Midbrain (tissue), 1 donor: ENCODE measurements around the gene NUDT7.
A peak's percentile ranks its signal among the peaks of the same experiment; 100 is the strongest.

Experiments
- DNase-seq: peaks from one replicate; lab custom pipeline; 2025; lab: John Stamatoyannopoulos, UW

The NUDT7 gene

GRCh38 chr16:77780378-77780837 lies 58.1 kb downstream of the NUDT7 start:
- DNase-seq = no peak

DNA sequence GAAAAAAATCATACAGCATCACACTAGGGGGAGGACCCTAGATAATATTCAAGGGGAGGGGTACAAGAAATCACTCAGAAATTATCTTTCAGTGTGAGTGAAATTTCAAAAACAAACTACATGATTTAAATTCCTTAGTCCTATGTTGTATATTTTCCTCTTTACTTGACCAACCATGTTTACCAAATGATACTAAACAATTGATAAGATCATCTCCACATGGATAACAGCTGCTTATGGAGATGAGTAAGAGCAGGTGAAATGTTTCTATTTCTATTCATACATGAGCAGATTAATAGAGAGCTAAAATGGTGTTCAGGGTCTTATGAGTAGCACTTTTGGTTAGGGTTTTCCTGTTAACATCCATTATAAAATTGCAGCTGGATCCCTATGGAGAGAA lies 58.8 kb downstream of the NUDT7 start:
- no peak for DNase-seq

DNA sequence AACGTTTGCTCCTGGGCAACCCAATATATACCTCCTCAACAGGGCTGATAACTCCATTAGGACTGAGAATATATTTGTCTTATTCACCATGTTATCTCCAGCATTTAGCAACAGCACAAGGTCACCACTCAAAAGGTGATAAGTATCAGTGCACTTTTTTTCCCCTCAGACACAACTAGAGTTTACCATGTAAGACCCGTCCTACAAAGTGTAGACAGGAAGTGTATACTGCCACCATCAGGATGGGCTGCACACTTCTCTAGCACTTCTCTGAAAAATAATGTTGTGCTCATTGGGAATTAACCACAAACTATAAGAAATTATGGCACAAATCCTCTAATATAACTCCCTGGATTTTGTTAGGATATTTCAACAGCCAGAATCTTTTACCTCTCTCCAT lies 60.4 kb downstream of the NUDT7 start:
- no peak for DNase-seq

DNA sequence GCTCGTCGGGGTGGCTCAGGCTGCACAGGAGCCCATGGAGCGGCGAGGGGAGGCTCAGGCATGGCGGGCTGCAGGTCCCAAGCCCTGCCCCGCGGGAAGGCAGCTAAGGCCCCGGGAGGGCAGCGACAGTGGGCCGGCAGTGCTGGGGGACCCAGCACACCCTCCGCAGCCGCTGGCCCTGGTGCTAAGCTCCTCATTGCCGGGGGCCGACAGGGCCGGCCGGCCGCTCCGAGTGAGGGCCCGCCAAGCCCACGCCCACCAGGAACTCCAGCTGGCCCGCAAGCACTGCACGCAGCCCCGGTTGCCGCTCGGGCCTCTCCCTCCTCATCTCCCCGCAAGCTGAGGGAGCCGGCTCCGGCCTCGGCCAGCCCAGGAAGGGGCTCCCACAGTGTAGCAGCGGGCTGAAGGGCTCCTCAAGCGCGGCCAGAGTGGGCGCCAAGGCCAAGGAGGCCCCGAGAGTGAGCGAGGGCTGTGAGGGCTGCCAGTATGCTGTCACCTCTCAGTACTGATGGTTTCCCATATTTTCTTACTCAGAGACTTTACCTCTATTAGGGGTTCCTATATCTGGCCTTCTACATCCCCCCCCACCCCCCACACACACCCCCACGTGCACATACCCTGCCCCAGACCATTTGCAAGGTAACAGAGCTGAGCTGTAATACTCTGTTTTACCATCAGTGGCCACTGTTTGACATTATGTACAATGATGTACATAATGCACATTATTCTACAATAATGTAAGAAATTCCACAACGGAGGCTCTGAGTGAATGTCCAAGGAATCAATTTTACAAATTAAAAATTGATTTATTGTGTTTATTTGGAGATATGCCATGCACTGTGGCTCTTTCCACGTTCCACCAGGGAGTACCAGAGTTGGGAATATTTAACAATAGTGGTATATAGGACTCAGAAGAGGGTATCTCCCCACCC lies 62.4 kb downstream of the NUDT7 start:
- no peak for DNase-seq

DNA sequence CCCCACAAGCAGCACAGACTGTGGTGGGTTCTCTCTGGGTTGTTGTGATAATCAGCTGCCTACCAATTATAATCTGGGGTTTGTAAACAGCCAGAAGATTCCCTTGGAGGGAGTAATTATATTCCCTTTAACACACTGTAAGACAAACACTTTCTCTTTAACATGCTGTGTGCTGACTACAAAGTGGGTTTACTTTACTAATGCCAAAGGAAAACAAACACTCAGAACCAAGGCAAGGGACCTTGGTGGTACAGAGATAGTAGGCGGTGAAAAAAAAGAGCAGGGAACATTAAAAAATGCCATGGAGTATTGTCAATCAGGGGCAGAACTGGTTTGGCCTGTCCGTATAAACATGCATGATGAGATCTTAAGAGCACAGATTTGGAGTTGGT lies 63.1 kb downstream of the NUDT7 start:
- no peak for DNase-seq

DNA sequence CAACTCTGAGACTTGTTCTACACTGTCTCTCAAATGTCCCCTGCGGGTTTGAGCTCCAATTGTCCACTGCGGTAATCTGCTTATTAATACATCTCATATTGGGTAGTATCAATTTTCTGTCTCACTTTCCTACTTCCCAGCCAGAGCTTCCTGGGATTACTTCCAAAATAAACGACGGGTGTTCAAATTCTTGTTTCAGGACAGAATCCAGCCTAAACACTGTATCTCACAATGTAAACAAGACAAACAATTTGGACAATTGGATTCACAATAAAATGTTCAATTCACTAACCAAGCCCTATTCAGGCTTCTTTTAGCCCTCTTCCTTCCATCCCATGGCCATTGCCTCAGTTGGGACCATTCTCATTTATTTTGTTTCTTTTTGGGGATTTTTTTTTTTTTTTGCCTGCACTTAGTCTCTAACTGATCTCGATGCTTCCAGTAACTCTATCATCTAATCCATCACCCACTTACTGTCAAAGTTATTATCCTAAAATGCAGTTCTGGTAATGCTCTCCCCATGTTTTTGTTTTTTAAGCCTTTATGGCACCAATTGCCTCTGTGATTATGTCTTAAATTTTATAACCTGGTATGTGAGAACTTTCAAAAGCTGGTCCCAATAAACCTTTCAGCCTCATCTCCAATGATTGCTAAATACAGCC lies 64.0 kb downstream of the NUDT7 start:
- no peak for DNase-seq

DNA sequence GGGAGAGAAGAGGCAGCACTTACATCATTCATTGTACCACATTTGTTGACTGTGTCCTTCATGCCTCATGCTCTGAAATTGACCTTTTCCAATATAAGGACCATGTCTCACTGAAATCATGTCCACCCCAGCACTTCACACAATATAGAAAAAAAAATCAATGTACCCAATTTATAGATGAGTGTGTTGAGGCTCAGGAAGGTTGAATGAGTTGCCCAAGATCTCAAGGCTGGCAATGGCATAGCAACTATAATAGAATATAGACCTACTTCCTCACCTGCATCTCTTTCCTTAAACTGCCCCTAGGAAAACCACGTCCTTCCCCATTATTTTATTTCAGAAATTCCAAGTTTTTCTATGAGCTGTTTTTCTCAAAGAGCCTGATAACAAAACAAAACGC lies 65.1 kb downstream of the NUDT7 start:
- no peak for DNase-seq

DNA sequence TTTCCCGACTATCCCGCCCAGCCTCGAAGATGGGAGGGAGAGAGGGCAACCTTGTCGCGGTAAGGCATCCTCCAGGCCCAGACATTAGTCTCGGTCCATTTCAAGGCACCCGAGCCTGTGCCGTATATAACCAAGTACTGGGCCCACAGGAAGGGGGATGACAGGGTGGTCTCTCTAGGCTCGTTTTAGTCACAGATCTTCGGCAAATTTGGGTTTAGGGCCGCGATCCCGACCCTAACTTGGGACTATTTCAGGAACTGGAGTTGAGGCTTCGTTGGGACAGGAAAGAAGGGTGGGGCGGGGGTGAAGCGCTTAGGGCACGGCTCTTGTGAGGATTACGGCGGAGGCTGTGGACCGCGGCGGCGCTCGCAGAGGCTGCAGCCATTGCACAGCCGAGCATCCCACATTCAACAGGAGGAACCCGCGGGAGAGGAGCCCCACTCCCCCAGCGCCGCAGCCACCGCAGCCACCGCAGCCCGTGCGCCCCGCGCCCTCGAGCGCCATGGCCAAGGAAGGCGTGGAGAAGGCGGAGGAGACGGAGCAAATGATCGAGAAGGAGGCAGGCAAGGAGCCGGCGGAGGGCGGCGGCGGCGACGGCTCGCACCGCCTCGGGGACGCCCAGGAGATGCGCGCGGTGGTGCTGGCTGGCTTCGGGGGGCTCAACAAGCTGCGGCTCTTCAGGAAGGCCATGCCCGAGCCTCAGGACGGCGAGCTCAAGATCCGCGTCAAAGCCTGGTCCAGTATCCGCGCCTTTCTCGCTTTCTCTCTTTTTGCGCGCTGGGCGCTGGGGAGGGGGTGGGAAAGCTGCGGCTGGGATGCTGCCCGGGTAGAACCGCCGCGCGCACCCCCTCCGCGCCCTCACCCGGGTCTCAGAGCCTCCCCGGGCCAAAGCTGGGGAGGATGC lies 66.1 kb downstream of the NUDT7 start, which contains the start of gene VAT1L:
Gene VAT1L (plus strand): TSS at position 384 of the 904 bp plus-strand sequence. CDS start 119 bp downstream, at position 503.
- DNase-seq = peak; percentile 72

DNA sequence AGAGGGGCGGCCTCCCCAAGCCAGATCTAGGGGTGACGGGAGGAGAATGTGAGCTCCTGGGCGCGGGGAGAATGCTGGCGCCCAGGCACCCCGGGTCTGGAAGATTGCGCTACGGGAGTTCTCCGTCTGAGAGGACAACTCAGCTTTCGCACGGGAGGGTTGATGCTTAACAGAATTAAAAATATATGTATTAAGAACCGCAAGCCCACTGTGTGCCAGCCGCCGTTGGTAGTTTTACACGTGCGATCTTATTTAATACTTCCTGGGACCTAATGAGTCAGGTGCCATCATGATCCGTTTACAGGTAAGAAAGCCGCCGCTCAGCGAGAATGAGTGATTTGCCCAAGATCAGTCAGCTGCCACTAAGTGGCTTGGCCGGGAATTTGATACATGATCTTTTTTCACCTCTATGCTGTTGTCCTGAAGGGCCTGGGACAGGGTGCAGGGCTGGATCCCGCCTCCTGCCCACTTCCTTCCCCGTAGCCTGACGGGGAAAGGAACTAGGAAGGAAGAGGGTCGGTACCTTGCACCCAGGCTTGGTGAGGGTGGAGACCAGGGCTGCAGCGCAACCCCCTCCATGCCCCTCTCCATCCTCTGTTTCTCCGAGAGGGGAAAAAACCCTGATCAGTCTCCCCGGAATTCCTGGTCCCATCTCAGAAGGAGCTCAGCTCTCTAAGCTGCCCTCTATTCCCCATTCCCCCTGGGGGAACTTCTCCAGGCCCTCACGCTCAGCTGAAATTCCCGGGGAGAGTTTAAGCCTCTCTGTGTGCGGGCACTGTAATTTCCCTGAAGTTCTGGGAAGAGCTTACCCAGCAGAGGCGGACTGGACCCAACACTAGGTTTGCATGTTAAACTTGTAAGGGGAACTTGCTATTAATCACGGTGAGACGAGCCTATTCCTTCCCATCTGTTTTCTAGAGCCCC lies 67.0 kb downstream of the NUDT7 start:
- DNase-seq = no peak

DNA sequence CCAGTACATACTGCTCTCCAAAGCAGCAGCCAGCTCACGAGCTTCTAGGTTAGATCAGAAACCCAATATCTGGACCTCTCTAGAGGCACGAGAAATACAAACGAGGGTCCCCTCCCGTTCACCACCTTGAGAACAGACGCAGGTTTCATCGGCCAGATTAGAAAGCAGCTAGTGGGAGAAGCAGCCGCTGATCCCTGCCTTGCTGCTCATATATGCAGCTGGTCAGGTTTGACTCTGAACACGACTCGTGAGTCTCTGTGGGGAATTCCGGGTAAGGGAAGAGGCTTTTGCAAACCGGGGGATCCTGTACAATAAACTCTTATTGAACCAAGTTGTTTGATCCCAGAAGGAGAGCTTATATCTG lies 67.7 kb downstream of the NUDT7 start:
- DNase-seq = no peak

DNA sequence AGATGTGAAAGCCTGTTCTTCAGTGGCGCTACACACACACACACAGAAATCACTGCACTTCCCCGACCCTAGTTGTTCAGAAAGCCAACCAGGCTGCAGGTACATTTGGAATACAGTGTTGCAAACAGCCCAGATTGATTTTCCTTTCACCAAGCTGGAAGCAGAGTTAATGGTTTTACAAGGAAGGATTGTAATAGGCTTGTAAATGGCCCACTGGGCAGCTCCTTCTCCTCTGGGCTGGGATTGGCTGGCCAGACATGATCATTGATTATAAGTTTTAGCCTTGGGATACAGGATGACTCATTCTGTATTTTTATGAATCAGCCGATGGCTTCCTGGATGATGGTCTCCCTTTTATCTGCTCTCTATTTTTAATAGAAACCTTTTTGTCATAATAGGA lies 68.6 kb downstream of the NUDT7 start:
- DNase-seq = no peak
